ENCODE results near the gene TBXAS1. TPM values are rescaled to one million over a fixed set of nuclear protein-coding genes. Genes with fewer than 3 reads are reported as not detected.

Gene TBXAS1
- total RNA-seq, 2 experiments from 2014 or later: 0.86 TPM; not detected in 1

DNA sequence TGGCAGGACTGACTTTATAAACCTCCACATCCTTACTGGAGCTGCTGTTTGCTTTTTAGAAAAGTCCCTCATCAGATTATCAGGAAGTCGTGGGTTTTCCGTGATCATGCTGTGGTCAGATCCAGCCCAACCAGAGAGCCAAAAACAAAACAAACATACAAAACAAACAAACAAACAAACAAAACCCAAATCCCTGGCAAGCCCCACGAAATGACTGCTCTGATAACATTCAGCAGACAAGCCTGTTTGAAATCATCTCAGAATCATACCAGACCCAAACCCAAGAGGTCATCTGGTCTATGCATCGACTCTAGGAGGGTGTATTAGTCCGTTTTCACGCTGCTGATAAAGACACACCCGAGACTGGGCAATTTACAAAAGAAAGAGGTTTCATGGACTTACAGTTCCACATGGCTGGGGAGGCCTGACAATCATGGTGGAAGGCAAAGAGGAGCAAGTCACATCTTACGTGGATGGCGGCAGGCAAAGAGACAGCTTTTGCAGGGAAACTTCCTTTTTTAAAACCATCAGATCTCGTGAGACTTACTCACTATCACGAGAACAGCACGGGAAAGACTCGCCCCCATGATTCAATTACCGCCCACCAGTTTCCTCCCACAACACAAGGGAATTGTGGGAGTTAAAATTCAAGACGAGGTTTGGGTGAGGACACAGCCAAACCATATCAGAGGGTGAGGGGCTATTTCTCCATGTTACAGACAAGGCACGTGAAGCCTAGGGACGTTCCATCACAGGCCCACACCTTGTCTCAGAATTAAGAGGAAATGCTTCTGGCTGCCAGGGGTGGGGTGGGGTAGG lies 148.0 kb downstream of the TBXAS1 start:
- intact Hi-C loops (cut with micrococcal nuclease; ENCODE audit: unreplicated experiment): no loop called here
- Histone ChIP-seq H3K4me2 (ENCODE audit: low read length) (no peak overlapping the region), H2AFZ (ENCODE audit: low read length) (no peak overlapping the region), H3K36me3 (ENCODE audit: insufficient read depth, low read length) (no peaks in the 10 kb centered on the region), H3K9me2 (ENCODE audit: insufficient read depth, low read length) (no peaks in the 10 kb centered on the region), H3K4me1 (ENCODE audit: insufficient read depth, low read length, poor library complexity, severe bottlenecking) (no peaks in the 10 kb centered on the region), H3K9me3 (ENCODE audit: low read length) (no peaks in the 10 kb centered on the region), H4K20me1 (ENCODE audit: insufficient read depth, low read length) (no peaks in the 10 kb centered on the region), H3K27ac (ENCODE audit: low read depth, low read length, poor library complexity, severe bottlenecking) (no peak overlapping the region), H3K4me3 (ENCODE audit: low read depth, low read length, poor library complexity, severe bottlenecking) (no peak overlapping the region), H3K79me2 (ENCODE audit: insufficient read depth, low read depth, low read length) (no peaks in the 10 kb centered on the region)
- DNase-seq (ENCODE audit: low spot score): no peak
- TF ChIP-seq EZH2phosphoT487 (IDR thresholded peaks at IDR 0.05; ENCODE audit: borderline replicate concordance, low read depth, low read length): no peak
- TF ChIP-seq, protein P1, sequence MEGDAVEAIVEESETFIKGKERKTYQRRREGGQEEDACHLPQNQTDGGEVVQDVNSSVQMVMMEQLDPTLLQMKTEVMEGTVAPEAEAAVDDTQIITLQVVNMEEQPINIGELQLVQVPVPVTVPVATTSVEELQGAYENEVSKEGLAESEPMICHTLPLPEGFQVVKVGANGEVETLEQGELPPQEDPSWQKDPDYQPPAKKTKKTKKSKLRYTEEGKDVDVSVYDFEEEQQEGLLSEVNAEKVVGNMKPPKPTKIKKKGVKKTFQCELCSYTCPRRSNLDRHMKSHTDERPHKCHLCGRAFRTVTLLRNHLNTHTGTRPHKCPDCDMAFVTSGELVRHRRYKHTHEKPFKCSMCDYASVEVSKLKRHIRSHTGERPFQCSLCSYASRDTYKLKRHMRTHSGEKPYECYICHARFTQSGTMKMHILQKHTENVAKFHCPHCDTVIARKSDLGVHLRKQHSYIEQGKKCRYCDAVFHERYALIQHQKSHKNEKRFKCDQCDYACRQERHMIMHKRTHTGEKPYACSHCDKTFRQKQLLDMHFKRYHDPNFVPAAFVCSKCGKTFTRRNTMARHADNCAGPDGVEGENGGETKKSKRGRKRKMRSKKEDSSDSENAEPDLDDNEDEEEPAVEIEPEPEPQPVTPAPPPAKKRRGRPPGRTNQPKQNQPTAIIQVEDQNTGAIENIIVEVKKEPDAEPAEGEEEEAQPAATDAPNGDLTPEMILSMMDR (conservative IDR thresholded peaks at IDR 0.05; ENCODE audit: low read length): no peak
- ChIA-PET POLR2A (no interaction called here), CTCF (ENCODE audit: unreplicated experiment) (no interaction called here)
- no TSS peak for BruUV-seq (replicated peaks)

DNA sequence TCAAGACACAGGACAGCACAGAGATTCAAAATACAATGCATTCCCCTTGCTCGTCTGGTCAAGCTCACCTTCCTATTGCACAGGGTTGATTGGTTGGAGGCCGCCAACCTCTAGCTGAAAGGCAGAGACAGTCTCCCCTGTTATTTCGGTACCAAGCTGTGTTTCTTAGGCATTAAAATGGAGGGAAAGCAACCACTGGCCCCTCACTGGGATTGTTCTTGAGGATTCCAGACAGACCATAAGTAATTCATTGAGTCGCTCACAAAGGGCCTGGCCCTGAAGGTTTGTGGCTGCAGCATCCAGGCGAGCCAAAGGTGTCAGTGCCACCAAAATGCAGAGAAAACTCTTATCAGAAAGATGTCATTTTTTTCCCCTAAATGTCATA lies 152.4 kb downstream of the TBXAS1 start:
- no peak overlapping the region for H2AFZ ChIP-seq (ENCODE audit: low read length)
- no peaks in the 10 kb centered on the region for H3K79me2 ChIP-seq (ENCODE audit: insufficient read depth, low read depth, low read length)
- DNase-seq (ENCODE audit: low spot score): no peak
- no peak overlapping the region for H3K27ac ChIP-seq (ENCODE audit: low read depth, low read length, poor library complexity, severe bottlenecking)
- no peak overlapping the region for H3K4me3 ChIP-seq (ENCODE audit: low read depth, low read length, poor library complexity, severe bottlenecking)
- no TSS peak for BruUV-seq (replicated peaks)
- H3K4me2 ChIP-seq (ENCODE audit: low read length): no peak overlapping the region
- H3K9me3 ChIP-seq (ENCODE audit: low read length): no peaks in the 10 kb centered on the region
- intact Hi-C loops (cut with micrococcal nuclease; ENCODE audit: unreplicated experiment): no loop called here
- TF ChIP-seq, protein P1 (conservative IDR thresholded peaks at IDR 0.05; ENCODE audit: low read length): no peak
- no peak for TF ChIP-seq EZH2phosphoT487 (IDR thresholded peaks at IDR 0.05; ENCODE audit: borderline replicate concordance, low read depth, low read length)
- ChIA-PET POLR2A (interaction anchor here (0.6 to 0.7 kb wide), 2 partner anchors 20 to 68 kb away, joined by 3 read pairs; no protein-coding TSS in a partner anchor), CTCF (ENCODE audit: unreplicated experiment) (no interaction called here)
- no peaks in the 10 kb centered on the region for H3K9me2 ChIP-seq (ENCODE audit: insufficient read depth, low read length)
- no peaks in the 10 kb centered on the region for H4K20me1 ChIP-seq (ENCODE audit: insufficient read depth, low read length)
- no peaks in the 10 kb centered on the region for H3K4me1 ChIP-seq (ENCODE audit: insufficient read depth, low read length, poor library complexity, severe bottlenecking)
- no peaks in the 10 kb centered on the region for H3K36me3 ChIP-seq (ENCODE audit: insufficient read depth, low read length)
